CD14-positive monocyte (primary cell): ENCODE data around the gene EHF. TPM values are rescaled to one million over a fixed set of nuclear protein-coding genes. Genes with fewer than 3 reads are reported as not detected.

Experiments
- DNase-seq, 3 donors: peaks; one replicate each; pipeline ENCODE4 v3.0.0-alpha.2; 2011 to 2022
- H2AFZ ChIP-seq: 2 replicates; pipeline ENCODE4 v1.6.0; 2012; ENCODE audit warnings: mild to moderate bottlenecking, low read depth, low read length, inconsistent platforms; ENCODE audit not compliant: insufficient read depth, poor library complexity, severe bottlenecking
- H3K27ac ChIP-seq, 2 donors: 1 replicate in 1 of 2; 2 replicates in 1 of 2; pipeline ENCODE4 v1.5.1; 2012 to 2013; ENCODE audit warnings: low read length in 2 of 2, control low read depth in 1 of 2, inconsistent platforms in 1 of 2, low read depth in 1 of 2, mild to moderate bottlenecking in 1 of 2
- H3K27me3 ChIP-seq, 2 donors: one replicate each; pipeline versions ENCODE4 v1.6.0 to v1.6.1; 2011 to 2013; ENCODE audit warnings: low read length in 2 of 2; ENCODE audit not compliant: control insufficient read depth in 2 of 2, insufficient read depth in 2 of 2
- H3K36me3 ChIP-seq, 2 donors: replicated peaks in 1 of 2; 1 replicate in 1 of 2; 2 replicates in 1 of 2; pipeline versions ENCODE4 v1.5.1 to v1.6.1; 2012 to 2013; ENCODE audit warnings: low read length in 2 of 2, control low read depth in 1 of 2, inconsistent platforms in 1 of 2, mild to moderate bottlenecking in 1 of 2; ENCODE audit not compliant: insufficient read depth in 2 of 2, control insufficient read depth in 1 of 2
- H3K4me1 ChIP-seq, 2 donors: 1 replicate in 1 of 2; 2 replicates in 1 of 2; pipeline versions ENCODE4 v1.5.1 to v1.6.1; 2012 to 2013; ENCODE audit warnings: low read length in 2 of 2, control low read depth in 1 of 2, inconsistent platforms in 1 of 2, mild to moderate bottlenecking in 1 of 2, moderate library complexity in 1 of 2; ENCODE audit not compliant: insufficient read depth in 2 of 2, control insufficient read depth in 1 of 2
- H3K4me2 ChIP-seq: replicated peaks from 2 replicates; pipeline ENCODE3; 2012; ENCODE audit warnings: low read length, moderate library complexity, mild to moderate bottlenecking; ENCODE audit not compliant: poor library complexity, severe bottlenecking; ENCODE audit errors: extremely low read depth
- H3K4me3 ChIP-seq, 3 experiments: fragments of 200-600 bp in 1 of 3; sonication (generic) in 1 of 3; replicated peaks in 1 of 3; 1 replicate in 2 of 3; 2 replicates in 1 of 3; pipeline ENCODE4 v1.5.1; 2011 to 2013; ENCODE audit warnings: low read length in 3 of 3, mild to moderate bottlenecking in 3 of 3, control low read depth in 2 of 3, low read depth in 2 of 3, inconsistent platforms in 1 of 3, moderate library complexity in 1 of 3
- H3K79me2 ChIP-seq: 2 replicates; pipeline ENCODE4 v1.6.0; 2012; ENCODE audit warnings: mild to moderate bottlenecking, control low read depth, inconsistent platforms, low read length, moderate library complexity; ENCODE audit not compliant: insufficient read depth
- H3K9ac ChIP-seq: 2 replicates; pipeline ENCODE4 v1.6.0; 2017; ENCODE audit warnings: low read length, mild to moderate bottlenecking; ENCODE audit not compliant: insufficient read depth, poor library complexity, severe bottlenecking
- H3K9me3 ChIP-seq, 2 donors: replicated peaks in 1 of 2; 1 replicate in 1 of 2; 2 replicates in 1 of 2; pipeline versions ENCODE4 v1.5.1 to v1.6.1; 2012 to 2013; ENCODE audit warnings: low read length in 2 of 2, control low read depth in 1 of 2; ENCODE audit not compliant: control insufficient read depth in 1 of 2, insufficient read depth in 1 of 2
- H4K20me1 ChIP-seq: 2 replicates; pipeline ENCODE4 v1.6.0; 2012; ENCODE audit warnings: mild to moderate bottlenecking, low read length, control low read depth, moderate library complexity; ENCODE audit not compliant: insufficient read depth
- H3K27ac Mint-ChIP-seq, 7 donors: one replicate each; pipeline ENCODE4 v1.8.0; 2020; ENCODE audit warnings: mild to moderate bottlenecking in 7 of 7, mixed read lengths in 7 of 7, moderate library complexity in 6 of 7, inconsistent platforms in 2 of 7
- H3K27me3 Mint-ChIP-seq, 3 donors: one replicate each; pipeline ENCODE4 v1.8.0; 2021 to 2022; ENCODE audit warnings: low read depth in 3 of 3, mild to moderate bottlenecking in 3 of 3, mixed read lengths in 3 of 3, moderate library complexity in 3 of 3, inconsistent platforms in 1 of 3
- H3K36me3 Mint-ChIP-seq, 2 donors: one replicate each; pipeline ENCODE4 v1.8.0; 2020; ENCODE audit warnings: mixed read lengths in 2 of 2, inconsistent platforms in 1 of 2, mild to moderate bottlenecking in 1 of 2
- H3K4me1 Mint-ChIP-seq: one replicate; pipeline ENCODE4 v1.8.0; 2020; ENCODE audit warnings: mild to moderate bottlenecking, mixed read lengths
- H3K4me3 Mint-ChIP-seq, 2 donors: one replicate each; pipeline ENCODE4 v1.8.0; 2020; ENCODE audit warnings: mild to moderate bottlenecking in 2 of 2, mixed read lengths in 2 of 2, moderate library complexity in 1 of 2
- H3K9me3 Mint-ChIP-seq, 7 donors: one replicate each; pipeline ENCODE4 v1.8.0; 2020 to 2022; ENCODE audit warnings: mixed read lengths in 7 of 7, mild to moderate bottlenecking in 6 of 7, moderate library complexity in 6 of 7, inconsistent platforms in 2 of 7
- CTCF ChIP-seq: fragments of 200-600 bp; IDR thresholded peaks from one replicate; pipeline ENCODE4 v1.8.0; 2022; ENCODE audit warnings: antibody characterized with exemption, mild to moderate bottlenecking
- WGBS: methylation state at CpG from one replicate; pipeline ENCODE4 v1.1.5; 2013; ENCODE audit warnings: missing lambda C conversion rate; ENCODE audit not compliant: insufficient coverage; 5-methylcytosine and 5-hydroxymethylcytosine counted together
- intact Hi-C, 2 donors: fragments of 100-400 bp; cut with micrococcal nuclease; formaldehyde crosslinking; loops; one replicate each; pipeline versions ENCODE4 v1.15.0 to v1.15.1; 2023
- polyA plus RNA-seq, 3 donors: library from polyadenylated mRNA; depleted of rRNA in 1 of 3; unstranded in 2 of 3; stranded (reverse) in 1 of 3; fragments of 300-500 nt in 2 of 3; fragments of >200 nt in 1 of 3; fragmentation: Illumina TruSeq in 2 of 3; gene quantifications; 1 replicate in 2 of 3; 2 replicates in 1 of 3; pipeline ENCODE4 v1.2.3, GENCODE V29; 2012 to 2021

EHF gene
- polyA plus RNA-seq, 3 donors, result 0.17 to 0.21 TPM; not detected in 1

GRCh38 chr11:34627197-34627596, 6.3 kb downstream of the EHF start:
- no peak overlapping the region for H2AFZ ChIP-seq
- Mint-ChIP-seq H3K27me3 (peaks cover 1 to 4% (median 4%) of the 10 kb centered on the region in 3 donors), H3K27ac (peak overlapping the region in 1 of 7 donors; percentile 6)

GRCh38 chr11:34629711-34630110, 8.8 kb downstream of the EHF start:
- Mint-ChIP-seq H3K27me3 (peaks cover 1 to 3% (median 2%) of the 10 kb centered on the region in 3 donors), H3K36me3 (peaks cover 0 to 3% of the 10 kb centered on the region in 2 donors), H3K4me3 (no peak overlapping the region), H3K9me3 (no peaks in the 10 kb centered on the region), H3K27ac (no peak overlapping the region), H3K4me1 (peaks cover 16% of the 10 kb centered on the region)
- no peaks in the 10 kb centered on the region for H3K79me2 ChIP-seq
- H3K4me1 ChIP-seq, result peaks cover 16 to 17% of the 10 kb centered on the region in 2 donors
- H3K27me3 ChIP-seq, result no peaks in the 10 kb centered on the region
- no peak overlapping the region for H3K4me2 ChIP-seq
- DNase-seq, result no peak
- TF ChIP-seq CTCF, result no peak
- H3K4me3 ChIP-seq, result no peak overlapping the region
- H3K27ac ChIP-seq, result no peak overlapping the region
- no peak overlapping the region for H2AFZ ChIP-seq
- no peaks in the 10 kb centered on the region for H4K20me1 ChIP-seq
- H3K9ac ChIP-seq, result no peak overlapping the region
- intact Hi-C loops, result no loop called here
- H3K9me3 ChIP-seq, result no peaks in the 10 kb centered on the region
- no peaks in the 10 kb centered on the region for H3K36me3 ChIP-seq

More at GRCh38 chr11:34627197-34627596, 6.3 kb downstream of the EHF start:
- no peak overlapping the region for H3K4me2 ChIP-seq
- Mint-ChIP-seq H3K4me3 (no peak overlapping the region), H3K36me3 (peaks cover 0 to 3% of the 10 kb centered on the region in 2 donors), H3K4me1 (no peaks in the 10 kb centered on the region), H3K9me3 (peaks cover 0 to 9% (median 0%) of the 10 kb centered on the region in 7 donors)
- no peaks in the 10 kb centered on the region for H3K36me3 ChIP-seq
- no peak for TF ChIP-seq CTCF
- no peak overlapping the region for H3K4me3 ChIP-seq
- WGBS, result no CpG with 5 or more reads among the region's 1 CpG
- no peaks in the 10 kb centered on the region for H3K27me3 ChIP-seq
- H3K4me1 ChIP-seq, result no peaks in the 10 kb centered on the region
- H3K9ac ChIP-seq, result no peak overlapping the region
- no peak for DNase-seq
- intact Hi-C loops, result no loop called here
- H4K20me1 ChIP-seq, result no peaks in the 10 kb centered on the region
- no peaks in the 10 kb centered on the region for H3K79me2 ChIP-seq
- H3K27ac ChIP-seq, result no peak overlapping the region
- H3K9me3 ChIP-seq, result no peaks in the 10 kb centered on the region
